GM18870 (cell line): ENCODE data around the gene TAF1C.
"Not testable (repeated sequence)": the region's sequence is repeated elsewhere in the genome, so short reads cannot be mapped to it uniquely, and the experiment has no call there.

ENCODE experiments used
- ATAC-seq: cut with Tn5 transposase; IDR thresholded peaks from one replicate; pipeline ENCODE4 v1.9.1; 2021; ENCODE audit warnings: moderate library complexity; ENCODE audit not compliant: unreplicated experiment

The TAF1C gene, protein sequence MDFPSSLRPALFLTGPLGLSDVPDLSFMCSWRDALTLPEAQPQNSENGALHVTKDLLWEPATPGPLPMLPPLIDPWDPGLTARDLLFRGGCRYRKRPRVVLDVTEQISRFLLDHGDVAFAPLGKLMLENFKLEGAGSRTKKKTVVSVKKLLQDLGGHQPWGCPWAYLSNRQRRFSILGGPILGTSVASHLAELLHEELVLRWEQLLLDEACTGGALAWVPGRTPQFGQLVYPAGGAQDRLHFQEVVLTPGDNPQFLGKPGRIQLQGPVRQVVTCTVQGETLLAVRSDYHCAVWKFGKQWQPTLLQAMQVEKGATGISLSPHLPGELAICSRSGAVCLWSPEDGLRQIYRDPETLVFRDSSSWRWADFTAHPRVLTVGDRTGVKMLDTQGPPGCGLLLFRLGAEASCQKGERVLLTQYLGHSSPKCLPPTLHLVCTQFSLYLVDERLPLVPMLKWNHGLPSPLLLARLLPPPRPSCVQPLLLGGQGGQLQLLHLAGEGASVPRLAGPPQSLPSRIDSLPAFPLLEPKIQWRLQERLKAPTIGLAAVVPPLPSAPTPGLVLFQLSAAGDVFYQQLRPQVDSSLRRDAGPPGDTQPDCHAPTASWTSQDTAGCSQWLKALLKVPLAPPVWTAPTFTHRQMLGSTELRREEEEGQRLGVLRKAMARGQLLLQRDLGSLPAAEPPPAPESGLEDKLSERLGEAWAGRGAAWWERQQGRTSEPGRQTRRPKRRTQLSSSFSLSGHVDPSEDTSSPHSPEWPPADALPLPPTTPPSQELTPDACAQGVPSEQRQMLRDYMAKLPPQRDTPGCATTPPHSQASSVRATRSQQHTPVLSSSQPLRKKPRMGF

DNA sequence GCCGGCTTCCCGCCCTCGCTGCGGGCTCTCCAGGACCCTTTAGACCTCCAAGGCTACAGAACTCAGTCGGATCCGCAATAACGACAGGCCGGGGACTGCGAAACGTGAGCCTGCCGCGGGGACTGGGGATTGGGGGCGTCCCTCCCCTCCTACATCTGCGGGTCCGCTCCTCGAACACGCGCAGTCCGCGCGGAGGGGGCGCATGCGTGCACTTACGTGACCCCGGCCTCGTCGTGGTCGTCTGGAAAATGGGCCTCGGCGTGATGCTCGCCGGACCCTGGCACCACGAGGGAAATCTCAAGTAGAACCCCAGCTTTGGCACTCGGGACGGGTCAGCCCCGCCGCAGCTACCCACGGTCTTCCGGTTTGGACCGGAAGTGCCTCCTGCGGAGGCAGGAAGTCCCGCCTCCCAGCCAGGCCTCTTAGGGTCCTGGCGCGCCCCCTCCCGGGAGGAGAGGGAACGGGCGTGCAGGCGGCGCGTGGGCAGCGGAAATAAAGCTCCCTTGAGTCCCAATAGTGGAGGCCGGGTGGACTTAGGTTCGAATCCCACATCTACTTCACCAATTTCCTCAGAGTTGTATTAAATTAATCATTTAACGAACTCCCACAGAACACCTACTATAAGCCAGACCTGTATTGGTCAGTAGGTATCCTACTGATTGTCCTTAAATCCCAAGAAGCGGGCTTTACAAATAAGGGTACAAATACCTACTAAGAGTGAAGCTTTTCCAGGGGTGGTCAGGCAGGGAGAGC, at the start of gene TAF1C:
Gene TAF1C, minus strand, starts transcription at position 373 of the 753 bp plus-strand sequence. CDS start 2,069 bp downstream, outside the sequence.
- ATAC-seq: no peak

DNA sequence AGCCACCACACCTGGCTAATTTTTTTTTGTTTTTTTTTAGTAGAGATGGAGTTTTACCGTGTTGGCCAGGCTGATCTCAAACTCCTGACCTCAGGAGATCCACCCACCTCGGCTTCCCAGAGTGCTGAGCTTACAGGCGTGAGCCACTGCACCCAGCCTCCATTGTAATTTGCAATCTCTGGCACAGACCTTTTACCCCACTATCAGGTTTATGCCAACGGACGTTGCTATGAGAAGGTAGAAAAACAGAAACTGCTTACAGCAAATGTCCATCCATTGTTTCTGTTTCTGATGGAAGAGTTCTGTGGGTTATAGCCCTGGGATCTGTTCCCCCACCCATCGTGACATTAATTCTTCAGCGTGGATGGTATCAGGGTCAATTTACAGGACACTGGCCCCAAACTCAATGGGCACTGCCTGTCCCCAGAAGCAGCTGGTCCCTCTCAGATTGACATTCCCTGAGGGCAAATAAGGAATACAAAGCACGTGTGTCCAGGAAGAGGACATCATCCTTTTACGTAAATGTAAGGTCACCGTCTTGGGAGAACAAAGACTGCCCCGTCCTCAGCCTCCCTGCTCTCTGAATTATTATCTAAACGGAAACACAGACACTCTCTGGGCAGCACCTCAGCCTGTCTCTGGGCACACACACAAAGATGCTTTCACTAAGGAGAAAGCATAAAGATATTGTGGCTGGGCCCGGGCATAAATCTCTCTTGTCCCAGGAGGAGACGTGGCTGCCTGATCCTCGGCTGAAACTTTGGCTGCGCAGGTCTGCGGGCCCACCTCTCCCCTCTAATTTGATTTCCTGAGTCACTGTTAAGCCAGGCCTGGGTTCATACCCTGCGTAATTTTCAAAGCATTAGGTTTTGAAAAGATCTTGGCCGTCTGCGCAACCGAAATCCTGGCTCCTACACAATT, 47.7 kb upstream of the TAF1C start:
- no peak for ATAC-seq

- no peak for ATAC-seq
Measured at GRCh38 chr16:84233748-84234147, 46.9 kb upstream of the TAF1C start.

DNA sequence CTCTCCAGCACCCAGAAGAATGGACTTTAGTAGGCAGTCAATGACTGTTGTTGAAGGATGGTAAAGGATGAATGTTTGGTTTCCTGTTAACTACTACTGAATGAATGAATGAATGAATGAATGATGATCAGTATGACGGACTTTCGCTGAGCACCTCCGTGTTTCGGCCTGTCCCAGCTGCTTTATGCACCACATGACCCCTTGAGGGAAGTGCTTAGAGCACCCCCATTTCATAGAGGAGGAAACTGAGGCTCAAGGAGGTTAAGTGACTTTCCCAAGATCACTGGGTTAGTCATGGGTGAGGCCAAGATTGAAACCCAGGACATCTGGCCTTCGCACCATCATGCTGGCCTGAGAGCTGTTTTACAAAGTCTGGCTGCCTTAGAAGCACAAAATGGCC, 46.1 kb upstream of the TAF1C start:
- no peak for ATAC-seq

- ATAC-seq: no peak
Measured at GRCh38 chr16:84232060-84232459, 45.2 kb upstream of the TAF1C start.

GRCh38 chr16:84229471-84229870, 42.6 kb upstream of the TAF1C start:
- ATAC-seq: no peak

GRCh38 chr16:84228256-84228838, 41.5 kb upstream of the TAF1C start:
- no peak for ATAC-seq

DNA sequence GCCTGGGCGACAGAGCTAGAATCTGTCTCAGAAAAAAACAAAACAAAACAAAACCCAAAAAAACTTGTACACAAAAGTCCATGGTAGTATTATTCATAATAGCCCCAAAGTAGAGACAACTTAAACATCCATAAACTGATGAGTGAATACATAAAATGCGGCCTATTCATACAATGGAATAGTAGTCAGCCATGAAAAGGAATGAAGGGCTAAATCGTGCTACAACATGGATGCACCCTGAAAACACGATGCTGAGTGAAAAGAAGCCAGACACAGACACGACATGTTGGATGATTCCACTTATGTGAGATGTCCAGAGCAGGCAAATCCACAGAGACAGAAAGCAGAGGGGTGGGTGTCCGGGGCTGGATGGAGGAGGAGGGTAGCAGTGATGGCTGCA, 40.7 kb upstream of the TAF1C start:
- no peak for ATAC-seq

DNA sequence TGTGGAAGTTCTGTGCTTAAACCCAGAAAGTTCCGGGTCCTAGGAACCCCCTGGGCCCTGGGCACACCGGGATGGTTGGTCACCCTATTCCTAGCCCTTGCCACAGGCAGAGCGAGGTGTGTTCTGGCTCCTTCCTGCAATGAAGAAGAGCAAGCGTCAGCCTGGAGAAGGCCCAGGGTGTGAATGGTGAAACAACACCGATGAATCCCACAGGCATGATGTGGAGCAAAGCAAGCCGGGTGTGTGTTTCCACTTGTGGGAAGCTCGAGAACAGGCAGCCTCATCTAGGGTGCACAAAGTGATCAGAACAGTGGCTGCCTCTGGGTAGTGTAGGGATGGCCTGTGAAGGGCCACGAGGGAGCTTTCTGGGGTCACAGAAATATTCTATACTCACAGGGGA, 39.2 kb upstream of the TAF1C start:
- ATAC-seq: no peak

- ATAC-seq: no peak
Measured at GRCh38 chr16:84225571-84225970, 38.7 kb upstream of the TAF1C start.

- no peak for ATAC-seq
Measured at GRCh38 chr16:84225126-84225525, 38.3 kb upstream of the TAF1C start.

DNA sequence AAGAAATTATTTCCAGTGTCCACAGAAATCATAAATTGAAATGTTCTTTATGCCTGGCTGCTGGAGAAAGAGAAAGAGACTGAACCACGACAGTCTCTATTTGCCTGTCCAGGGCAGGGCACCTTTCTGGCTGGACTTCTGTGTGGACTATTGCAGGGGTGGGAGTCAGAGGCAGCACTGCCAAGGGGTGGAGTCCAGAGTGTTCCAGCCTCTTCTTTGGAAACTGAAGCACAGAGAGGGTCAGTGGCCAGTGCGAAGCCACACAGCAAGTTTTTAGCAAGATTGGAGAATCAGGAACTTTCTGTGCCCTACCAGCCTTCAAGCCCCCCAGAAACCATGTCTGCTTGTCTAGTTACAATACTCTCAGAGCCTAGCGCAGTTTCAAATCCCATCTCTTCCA, 37.7 kb upstream of the TAF1C start:
- ATAC-seq: no peak

DNA sequence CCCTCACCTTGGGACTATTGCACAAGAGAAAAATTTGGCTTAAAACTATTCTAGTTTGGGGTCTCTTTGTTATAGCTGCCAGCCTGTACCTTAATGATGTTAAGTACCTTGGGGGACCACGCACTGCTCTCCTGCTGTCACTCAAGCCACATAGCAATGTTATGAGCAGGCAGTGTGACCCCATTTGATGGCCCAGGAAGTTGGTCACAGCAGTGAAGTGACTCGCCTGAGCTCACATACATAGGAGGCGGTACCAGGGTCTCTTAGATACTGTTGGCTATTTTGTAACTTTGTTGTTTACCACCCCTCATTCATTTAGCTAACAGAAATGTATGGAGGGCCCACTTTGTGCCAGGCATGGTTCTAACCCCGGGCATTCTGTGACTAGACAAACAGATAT, 36.6 kb upstream of the TAF1C start:
- ATAC-seq: no peak

DNA sequence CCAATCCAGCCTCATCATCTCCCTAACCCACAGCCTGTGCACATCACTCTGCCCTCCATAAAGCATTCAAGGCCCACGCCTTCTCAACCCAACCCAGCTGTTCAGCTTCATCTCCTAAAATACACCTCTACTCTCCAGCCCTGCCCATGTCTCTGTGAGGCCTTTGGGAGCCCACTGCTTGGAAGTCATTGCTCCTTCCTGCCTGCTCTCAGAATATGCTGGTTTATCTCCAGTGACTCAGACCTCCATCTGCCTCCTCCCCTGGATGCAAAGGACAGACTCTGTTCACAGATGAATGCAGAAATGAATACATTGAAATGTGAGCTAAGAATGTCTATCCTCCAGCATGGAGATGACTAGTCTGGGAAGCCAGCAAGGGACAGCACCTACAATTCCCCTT, 34.0 kb upstream of the TAF1C start:
- ATAC-seq: no peak

GRCh38 chr16:84218956-84219355, 32.1 kb upstream of the TAF1C start:
- ATAC-seq: no peak

DNA sequence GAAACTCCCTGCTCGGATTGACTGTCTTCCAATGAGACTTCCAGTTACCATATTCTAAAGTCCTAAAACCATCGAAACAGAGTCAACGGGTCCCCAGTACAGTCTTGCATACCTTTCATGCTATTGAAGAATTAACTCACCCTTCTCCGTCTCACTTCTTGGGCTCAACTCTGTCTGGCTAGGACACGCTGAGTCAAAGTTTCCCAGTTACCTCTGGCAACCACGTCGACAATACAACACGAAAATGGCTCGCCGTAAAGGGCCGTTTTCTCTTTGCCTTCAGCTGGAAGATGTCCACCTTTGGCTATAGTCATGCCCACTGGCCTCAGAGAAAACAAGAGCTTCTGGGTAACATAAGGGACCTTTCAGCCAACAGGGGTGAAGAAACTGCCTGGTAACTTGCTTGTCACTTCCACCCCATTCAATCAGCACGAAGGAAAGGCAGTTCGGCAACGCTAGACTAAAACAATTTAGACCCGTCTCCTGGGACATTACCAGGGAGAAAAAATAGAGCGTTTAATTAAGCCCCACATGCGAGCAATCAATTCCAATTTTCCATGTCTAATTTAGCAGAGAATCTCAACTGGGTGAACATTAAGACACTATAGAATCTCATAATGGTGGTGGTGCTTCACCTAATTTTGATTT, 31.4 kb upstream of the TAF1C start:
- ATAC-seq: no peak

GRCh38 chr16:84216144-84216543, 29.3 kb upstream of the TAF1C start:
- ATAC-seq: not testable (repeated sequence)

DNA sequence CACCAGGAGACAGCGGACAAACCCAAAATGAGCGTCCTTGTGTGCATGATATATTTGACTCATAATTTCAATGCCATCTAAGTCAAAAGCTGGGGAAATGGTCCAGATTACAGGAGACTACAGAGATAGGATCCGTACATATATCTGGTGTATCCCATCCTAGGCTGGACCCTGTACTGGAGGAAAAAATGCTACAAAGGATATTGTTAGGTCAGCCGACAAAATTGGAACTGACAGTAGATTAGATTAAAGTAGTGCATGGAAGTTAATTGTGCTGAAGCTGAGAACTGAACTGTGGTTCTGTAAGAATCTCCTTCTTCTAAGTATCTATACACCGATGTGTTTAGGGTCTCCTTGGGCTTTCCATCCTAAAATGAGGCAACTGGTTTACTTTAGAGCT, 28.7 kb upstream of the TAF1C start:
- no peak for ATAC-seq

- no peak for ATAC-seq
Measured at GRCh38 chr16:84214451-84215066, 27.7 kb upstream of the TAF1C start.
